Esophagus (tissue), 2 donors: ENCODE measurements around the gene SMIM7. TPM values are rescaled to one million over a fixed set of nuclear protein-coding genes. Genes with fewer than 3 reads are reported as not detected.

ENCODE experiments used
- polyA plus RNA-seq, 2 donors: library from polyadenylated mRNA; stranded (reverse); fragments of 200-250 nt; gene quantifications; one replicate each; pipeline ENCODE4 v1.2.3, GENCODE V29; 2013
- donor health status: healthy with polysubstance abuse.
- donor health status: Bipolar disorder and iron deficiency.

Gene SMIM7
- polyA plus RNA-seq, 2 donors = 41.3 to 52.0 TPM

Other genes with a start within 250 kb of the SMIM7 start
- gene EPS15L1, start 188.2 kb downstream of the SMIM7 start, polyA plus RNA-seq = 10 to 100 TPM; 17.7 to 20.2 TPM
- gene CALR3, start 164.0 kb downstream of the SMIM7 start, polyA plus RNA-seq = under 1 TPM in 1 of 2 donors, not detected in 1; 0.02 TPM
- 1 to 10 TPM; 1.6 to 2.5 TPM for gene C19orf44, start 163.8 kb downstream of the SMIM7 start, polyA plus RNA-seq
- 10 to 100 TPM; 15.2 to 20.1 TPM for gene CHERP, start 117.7 kb downstream of the SMIM7 start, polyA plus RNA-seq
- gene SLC35E1, start 87.7 kb downstream of the SMIM7 start, polyA plus RNA-seq = 10 to 100 TPM; 15.5 to 20.6 TPM
- 1 to 10 TPM; 5.0 to 5.5 TPM for gene MED26, start 31.9 kb downstream of the SMIM7 start, polyA plus RNA-seq
- gene TMEM38A, start 995 bp upstream of the SMIM7 start, polyA plus RNA-seq = 1 to 10 TPM; 1.3 to 2.6 TPM
- under 1 TPM; 0.06 to 0.22 TPM for gene NWD1, start 59.7 kb upstream of the SMIM7 start, polyA plus RNA-seq
- gene SIN3B, start 169.3 kb upstream of the SMIM7 start, polyA plus RNA-seq = 10 to 100 TPM; 19.0 to 40.3 TPM
- gene F2RL3, start 228.9 kb upstream of the SMIM7 start, polyA plus RNA-seq = 1 to 10 TPM in 1 of 2 donors, under 1 TPM in 1; 0.31 to 1.5 TPM